ENCODE data around the gene SH2D5. TPM values are rescaled to one million over a fixed set of nuclear protein-coding genes. Genes with fewer than 3 reads are reported as not detected.

SH2D5 gene
- total RNA-seq, 2 experiments from 2014 or later: 0.68 TPM; not detected in 1

- no peak overlapping the region for H3K4me3 ChIP-seq (ENCODE audit: low read depth, low read length, poor library complexity, severe bottlenecking)
- DNase-seq (ENCODE audit: low spot score): no peak
- H2AFZ ChIP-seq (ENCODE audit: low read length): no peak overlapping the region
- no peaks in the 10 kb centered on the region for H3K79me2 ChIP-seq (ENCODE audit: insufficient read depth, low read depth, low read length)
- BruUV-seq (replicated peaks): no TSS peak
- H3K4me1 ChIP-seq (ENCODE audit: insufficient read depth, low read length, poor library complexity, severe bottlenecking): no peaks in the 10 kb centered on the region
- no peaks in the 10 kb centered on the region for H4K20me1 ChIP-seq (ENCODE audit: insufficient read depth, low read length)
- H3K27ac ChIP-seq (ENCODE audit: low read depth, low read length, poor library complexity, severe bottlenecking): no peak overlapping the region
- ChIA-PET POLR2A (no interaction called here), CTCF (ENCODE audit: unreplicated experiment) (no interaction called here)
- H3K4me2 ChIP-seq (ENCODE audit: low read length): no peak overlapping the region
- TF ChIP-seq CTCF (conservative IDR thresholded peaks at IDR 0.05; ENCODE audit: low read length): no peak
- TF ChIP-seq EZH2phosphoT487 (IDR thresholded peaks at IDR 0.05; ENCODE audit: borderline replicate concordance, low read depth, low read length): no peak
- H3K9me3 ChIP-seq (ENCODE audit: low read length): no peaks in the 10 kb centered on the region
- no peaks in the 10 kb centered on the region for H3K36me3 ChIP-seq (ENCODE audit: insufficient read depth, low read length)
- no peaks in the 10 kb centered on the region for H3K9me2 ChIP-seq (ENCODE audit: insufficient read depth, low read length)
- intact Hi-C loops (cut with micrococcal nuclease; ENCODE audit: unreplicated experiment): loop anchor here (10.0 kb wide), 1 partner anchor 275 kb away; no protein-coding TSS in a partner anchor
Observed at GRCh38 chr1:20689645-20690056, 42.9 kb downstream of the SH2D5 start.

- TF ChIP-seq CTCF (conservative IDR thresholded peaks at IDR 0.05; ENCODE audit: low read length): no peak
- no peak for TF ChIP-seq EZH2phosphoT487 (IDR thresholded peaks at IDR 0.05; ENCODE audit: borderline replicate concordance, low read depth, low read length)
- Histone ChIP-seq H3K9me3 (ENCODE audit: low read length) (no peaks in the 10 kb centered on the region), H3K27ac (ENCODE audit: low read depth, low read length, poor library complexity, severe bottlenecking) (no peak overlapping the region), H3K36me3 (ENCODE audit: insufficient read depth, low read length) (no peaks in the 10 kb centered on the region), H3K4me3 (ENCODE audit: low read depth, low read length, poor library complexity, severe bottlenecking) (no peak overlapping the region), H4K20me1 (ENCODE audit: insufficient read depth, low read length) (no peaks in the 10 kb centered on the region), H3K79me2 (ENCODE audit: insufficient read depth, low read depth, low read length) (no peaks in the 10 kb centered on the region), H3K4me2 (ENCODE audit: low read length) (no peak overlapping the region), H2AFZ (ENCODE audit: low read length) (no peak overlapping the region), H3K9me2 (ENCODE audit: insufficient read depth, low read length) (no peaks in the 10 kb centered on the region), H3K4me1 (ENCODE audit: insufficient read depth, low read length, poor library complexity, severe bottlenecking) (peaks cover 12% of the 10 kb centered on the region)
- ChIA-PET CTCF (ENCODE audit: unreplicated experiment) (interaction anchor here (0.9 kb wide), 1 partner anchor 8 kb away, joined by 3 read pairs; no protein-coding TSS in a partner anchor), POLR2A (no interaction called here)
- no TSS peak for BruUV-seq (replicated peaks)
- intact Hi-C loops (cut with micrococcal nuclease; ENCODE audit: unreplicated experiment): no loop called here
- DNase-seq (ENCODE audit: low spot score): no peak
Observed at GRCh38 chr1:20686883-20687725, 45.4 kb downstream of the SH2D5 start.

GRCh38 chr1:20685741-20686140 is 46.8 kb downstream of the SH2D5 start:
- BruUV-seq (replicated peaks): no TSS peak
- H3K9me2 ChIP-seq (ENCODE audit: insufficient read depth, low read length): no peaks in the 10 kb centered on the region
- H3K79me2 ChIP-seq (ENCODE audit: insufficient read depth, low read depth, low read length): no peaks in the 10 kb centered on the region
- intact Hi-C loops (cut with micrococcal nuclease; ENCODE audit: unreplicated experiment): no loop called here
- H3K4me2 ChIP-seq (ENCODE audit: low read length): no peak overlapping the region
- H3K36me3 ChIP-seq (ENCODE audit: insufficient read depth, low read length): no peaks in the 10 kb centered on the region
- H3K4me3 ChIP-seq (ENCODE audit: low read depth, low read length, poor library complexity, severe bottlenecking): no peak overlapping the region
- TF ChIP-seq CTCF (conservative IDR thresholded peaks at IDR 0.05; ENCODE audit: low read length): no peak
- no peak for TF ChIP-seq EZH2phosphoT487 (IDR thresholded peaks at IDR 0.05; ENCODE audit: borderline replicate concordance, low read depth, low read length)
- peaks cover 14% of the 10 kb centered on the region for H3K4me1 ChIP-seq (ENCODE audit: insufficient read depth, low read length, poor library complexity, severe bottlenecking)
- no peak overlapping the region for H2AFZ ChIP-seq (ENCODE audit: low read length)
- no peak overlapping the region for H3K27ac ChIP-seq (ENCODE audit: low read depth, low read length, poor library complexity, severe bottlenecking)
- POLR2A ChIA-PET: no interaction called here
- H3K9me3 ChIP-seq (ENCODE audit: low read length): no peaks in the 10 kb centered on the region
- H4K20me1 ChIP-seq (ENCODE audit: insufficient read depth, low read length): no peaks in the 10 kb centered on the region
- CTCF ChIA-PET (ENCODE audit: unreplicated experiment): no interaction called here
- no peak for DNase-seq (ENCODE audit: low spot score)

All from OCI-LY7 (cell line).